ENCODE results near the gene SLC38A11.

DNA sequence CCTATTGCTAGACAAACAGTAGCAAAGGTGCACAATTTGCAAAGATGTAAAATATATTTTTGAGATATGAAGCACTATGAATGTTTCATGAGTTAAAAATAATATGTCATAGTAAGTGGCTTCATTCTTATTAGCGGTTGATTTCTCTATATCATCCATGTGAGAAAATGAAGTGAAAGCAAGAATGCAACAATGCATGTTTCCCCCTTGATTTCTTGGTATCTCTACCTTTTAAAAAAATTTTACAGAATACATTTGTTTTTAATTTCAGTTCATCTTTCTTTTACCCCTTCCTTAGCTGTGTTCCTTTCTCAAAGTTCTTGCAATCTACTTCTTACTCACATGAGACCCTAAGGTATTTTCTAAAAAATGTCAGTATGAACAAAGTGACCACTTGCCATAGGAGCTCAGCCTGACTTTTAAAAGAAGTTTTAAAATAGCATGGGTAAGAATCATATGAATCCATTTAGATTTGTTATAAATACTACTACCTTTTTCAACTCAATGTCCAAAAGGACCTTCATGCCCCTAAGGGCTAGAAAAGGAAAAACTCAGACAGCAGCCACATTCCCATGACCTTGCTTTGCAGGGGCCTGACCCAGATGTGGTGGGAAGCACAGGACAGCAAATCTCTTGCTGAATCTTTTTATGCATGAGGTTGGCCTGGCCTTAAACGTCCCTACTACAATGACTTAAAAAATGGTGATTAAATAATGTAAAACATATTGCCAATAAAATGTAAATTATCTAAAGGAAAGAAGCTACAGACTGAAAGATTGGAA, 14.8 kb upstream of the SLC38A11 start:
- TF ChIP-seq, protein P1, sequence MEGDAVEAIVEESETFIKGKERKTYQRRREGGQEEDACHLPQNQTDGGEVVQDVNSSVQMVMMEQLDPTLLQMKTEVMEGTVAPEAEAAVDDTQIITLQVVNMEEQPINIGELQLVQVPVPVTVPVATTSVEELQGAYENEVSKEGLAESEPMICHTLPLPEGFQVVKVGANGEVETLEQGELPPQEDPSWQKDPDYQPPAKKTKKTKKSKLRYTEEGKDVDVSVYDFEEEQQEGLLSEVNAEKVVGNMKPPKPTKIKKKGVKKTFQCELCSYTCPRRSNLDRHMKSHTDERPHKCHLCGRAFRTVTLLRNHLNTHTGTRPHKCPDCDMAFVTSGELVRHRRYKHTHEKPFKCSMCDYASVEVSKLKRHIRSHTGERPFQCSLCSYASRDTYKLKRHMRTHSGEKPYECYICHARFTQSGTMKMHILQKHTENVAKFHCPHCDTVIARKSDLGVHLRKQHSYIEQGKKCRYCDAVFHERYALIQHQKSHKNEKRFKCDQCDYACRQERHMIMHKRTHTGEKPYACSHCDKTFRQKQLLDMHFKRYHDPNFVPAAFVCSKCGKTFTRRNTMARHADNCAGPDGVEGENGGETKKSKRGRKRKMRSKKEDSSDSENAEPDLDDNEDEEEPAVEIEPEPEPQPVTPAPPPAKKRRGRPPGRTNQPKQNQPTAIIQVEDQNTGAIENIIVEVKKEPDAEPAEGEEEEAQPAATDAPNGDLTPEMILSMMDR (IDR thresholded peaks at IDR 0.05) = no peak
- TF ChIP-seq ZFX (IDR thresholded peaks at IDR 0.05; ENCODE audit: borderline replicate concordance) = no peak
